GM19043 (cell line): ENCODE measurements around the gene ZNF423.

Source experiments
- ATAC-seq: cut with Tn5 transposase; IDR thresholded peaks from one replicate; pipeline ENCODE4 v1.9.1; 2021; ENCODE audit warnings: low read depth; ENCODE audit not compliant: unreplicated experiment

The ZNF423 gene

DNA sequence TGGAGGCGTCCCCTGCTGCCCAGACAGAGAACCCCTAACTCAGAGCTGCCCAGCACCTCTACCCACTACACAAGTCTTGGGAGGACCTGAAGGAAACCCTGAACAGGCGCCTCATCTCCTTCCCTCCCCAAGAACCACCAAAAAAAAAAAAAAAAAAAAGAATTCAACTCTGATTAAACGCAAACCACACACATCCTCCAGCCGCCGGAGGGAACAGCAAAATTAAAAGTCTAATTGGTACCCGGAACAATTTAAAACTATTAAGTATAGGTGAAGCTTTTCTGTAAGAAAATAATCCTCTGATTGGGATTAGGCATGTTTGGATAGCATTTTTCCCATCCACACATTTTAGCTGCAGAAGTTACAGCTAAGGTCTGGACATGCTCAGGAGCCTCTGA lies 202.7 kb downstream of the ZNF423 start:
- ATAC-seq, result no peak

DNA sequence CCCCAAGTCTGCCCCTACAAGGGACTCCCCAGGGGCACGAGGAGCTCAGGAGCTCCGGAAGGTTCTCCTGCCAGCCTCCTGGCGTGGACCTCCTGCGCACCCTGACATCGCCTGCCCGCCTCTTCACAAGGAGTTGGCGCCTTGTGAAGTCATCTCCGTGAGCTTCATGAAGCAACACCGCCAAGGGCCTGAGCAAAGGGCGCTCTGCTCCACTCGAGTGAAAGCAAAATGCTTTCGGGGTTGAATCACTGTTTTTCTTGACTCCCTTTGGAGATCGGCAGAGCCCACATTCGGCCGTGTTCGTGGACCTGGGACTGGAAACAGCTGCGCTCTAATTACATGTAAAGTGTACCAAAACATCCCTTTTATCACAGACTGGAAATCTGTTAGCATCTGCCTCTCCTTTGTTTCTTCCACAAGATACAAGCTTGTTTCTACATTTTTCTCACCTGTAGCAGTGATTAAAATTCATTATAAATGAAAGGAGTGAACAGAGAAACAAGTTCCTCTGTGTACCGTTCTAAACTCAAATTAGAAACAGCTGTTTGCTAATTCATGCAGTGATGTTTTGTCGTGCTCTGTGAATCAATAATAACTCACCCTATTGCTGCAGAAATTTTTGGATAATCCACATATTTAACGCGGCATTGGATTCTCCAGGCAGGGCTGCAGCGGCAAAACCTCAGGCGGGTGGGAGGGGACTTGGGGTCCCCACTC lies 203.3 kb downstream of the ZNF423 start:
- no peak for ATAC-seq

DNA sequence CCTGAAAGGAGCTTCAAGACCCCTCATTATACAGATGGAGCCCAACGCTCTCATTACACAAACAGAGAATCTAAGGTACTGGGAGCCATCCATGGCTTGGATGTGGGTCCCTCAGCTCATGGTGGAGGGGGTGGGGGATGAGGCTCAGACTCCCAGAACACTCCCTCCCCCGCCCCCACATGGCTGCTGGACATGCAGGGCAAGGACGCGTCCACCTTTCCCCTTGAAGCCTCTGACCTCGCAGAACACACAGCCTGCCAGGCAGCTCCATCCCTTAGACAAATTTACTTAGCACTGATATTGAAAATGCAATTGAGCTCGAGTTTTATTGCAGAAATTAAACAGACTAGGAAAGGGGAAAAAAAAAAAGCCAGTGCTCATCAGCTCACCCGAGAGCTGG lies 203.9 kb downstream of the ZNF423 start:
- ATAC-seq, result no peak

DNA sequence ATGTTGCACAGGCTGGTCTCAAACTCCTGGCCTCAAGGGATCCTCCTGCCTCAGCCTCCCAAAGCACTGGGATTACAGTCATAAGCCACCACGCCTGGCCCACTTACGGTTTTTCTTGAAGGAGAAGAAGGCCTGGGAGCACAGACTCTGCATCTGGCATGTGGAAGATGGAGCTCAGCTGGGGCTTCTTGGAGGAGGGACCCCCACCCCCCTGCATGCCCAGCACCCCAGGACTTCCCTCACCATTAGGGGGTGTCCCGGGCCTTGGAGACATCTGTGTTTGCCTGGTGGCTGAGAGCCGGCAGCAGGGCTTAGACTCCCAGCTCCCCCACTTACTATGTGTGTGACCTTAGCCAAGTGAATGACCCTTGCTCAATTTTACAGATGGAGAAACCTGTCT lies 204.7 kb downstream of the ZNF423 start:
- no peak for ATAC-seq

DNA sequence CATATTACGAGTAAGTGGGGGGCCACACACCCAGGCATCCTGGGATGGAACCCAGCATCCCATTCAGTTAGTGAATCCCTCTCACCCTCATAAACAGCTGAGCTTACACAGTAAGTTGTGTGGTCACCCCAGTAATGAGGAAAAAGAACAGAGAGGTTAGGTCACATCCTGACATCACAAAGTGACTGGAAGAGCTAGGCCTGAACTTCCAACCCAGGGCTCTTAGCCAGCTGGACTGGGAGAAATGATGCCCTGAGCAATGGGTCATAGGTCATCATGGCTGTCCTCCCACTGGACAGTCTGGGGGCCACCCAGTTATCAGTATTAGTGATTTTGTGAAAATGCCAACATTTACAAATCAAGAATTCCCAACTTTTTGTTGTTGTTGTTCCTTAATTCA lies 205.3 kb downstream of the ZNF423 start:
- no peak for ATAC-seq

DNA sequence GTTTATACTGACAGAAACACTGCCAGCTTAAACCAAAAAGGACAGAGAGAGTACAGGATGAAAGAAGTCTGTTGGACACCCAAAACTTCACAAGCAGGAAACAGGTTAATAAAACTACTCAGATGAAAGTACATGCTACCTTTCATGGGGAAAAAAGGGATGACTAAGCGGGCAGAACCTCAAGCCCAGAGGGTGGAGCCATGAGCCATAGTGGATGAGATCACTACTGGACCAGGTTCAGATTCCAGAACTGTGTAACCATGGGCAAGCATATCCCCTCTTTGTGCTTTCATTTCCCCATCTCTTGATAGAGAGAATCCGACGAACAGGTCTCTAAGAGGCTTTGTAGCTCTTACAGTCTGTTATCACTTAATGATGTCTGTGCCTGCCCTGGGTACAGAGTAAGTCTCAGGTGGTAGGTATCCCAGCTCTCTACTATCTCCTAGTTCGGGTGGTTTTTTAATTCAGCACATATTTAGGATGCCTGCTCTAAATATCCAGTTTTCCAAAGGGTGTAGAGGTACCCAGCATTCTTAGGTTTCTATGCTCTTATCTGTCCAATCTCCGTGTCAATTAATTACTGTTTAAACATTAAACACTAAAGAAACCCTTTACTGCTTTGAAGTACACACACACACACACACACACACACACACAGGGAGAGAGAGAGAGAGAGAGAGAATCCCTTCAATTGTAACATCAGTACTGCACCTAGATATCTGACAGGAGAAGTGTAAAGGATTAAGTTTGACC lies 206.7 kb downstream of the ZNF423 start:
- ATAC-seq, result no peak

DNA sequence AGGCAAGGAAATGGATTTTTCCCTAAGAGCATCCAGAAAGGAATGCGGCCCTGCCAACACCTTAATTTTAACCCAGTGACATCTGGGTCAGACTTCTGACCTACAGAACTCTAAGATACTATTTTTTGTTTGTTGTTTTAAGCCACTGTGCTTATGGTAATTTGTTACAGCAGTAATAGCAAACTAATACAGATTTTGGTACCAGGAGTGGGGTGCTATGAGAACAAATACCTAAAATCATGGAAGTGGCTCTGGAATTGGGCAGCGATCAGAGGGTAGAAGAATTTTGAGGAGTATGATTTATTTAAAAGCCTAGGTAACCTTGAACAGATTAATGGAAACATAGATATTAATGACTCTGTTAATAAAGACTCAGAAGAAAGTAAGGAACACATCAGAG lies 208.2 kb downstream of the ZNF423 start:
- no peak for ATAC-seq

DNA sequence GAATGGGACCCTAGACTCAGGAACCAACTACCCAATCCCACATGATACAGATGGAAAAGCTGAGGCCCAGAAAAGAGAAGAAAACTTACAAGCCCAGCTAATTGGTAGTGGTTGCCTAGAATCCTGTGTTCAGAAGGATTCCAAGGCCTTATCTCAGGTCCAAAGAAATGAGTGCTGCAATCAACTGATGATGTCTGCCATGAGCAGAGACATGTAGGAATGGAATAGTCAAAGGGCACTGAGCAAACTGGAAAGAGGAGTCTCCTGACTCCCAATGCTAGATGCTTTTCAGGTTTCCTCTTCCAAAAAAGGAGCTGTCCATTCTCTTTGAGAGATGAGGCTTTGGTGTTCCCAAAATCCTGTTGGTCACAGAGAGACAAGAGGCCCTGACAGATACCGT lies 210.6 kb downstream of the ZNF423 start:
- no peak for ATAC-seq

DNA sequence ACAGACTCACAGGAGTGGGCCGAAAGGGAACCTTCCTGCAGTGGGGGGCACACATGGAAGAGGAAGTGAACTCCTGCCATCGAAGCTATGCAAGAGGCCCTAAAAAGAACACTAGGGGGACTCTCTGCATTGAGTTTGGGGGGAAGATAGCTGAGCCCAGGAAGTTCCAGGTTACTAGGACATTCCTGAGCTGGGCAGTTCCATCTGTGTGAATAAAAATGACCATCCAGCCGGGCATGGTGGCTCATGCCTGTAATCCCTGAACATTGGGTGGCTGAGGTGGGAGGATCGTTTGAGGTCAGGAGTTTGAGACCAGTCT lies 211.8 kb downstream of the ZNF423 start:
- ATAC-seq, result no peak

DNA sequence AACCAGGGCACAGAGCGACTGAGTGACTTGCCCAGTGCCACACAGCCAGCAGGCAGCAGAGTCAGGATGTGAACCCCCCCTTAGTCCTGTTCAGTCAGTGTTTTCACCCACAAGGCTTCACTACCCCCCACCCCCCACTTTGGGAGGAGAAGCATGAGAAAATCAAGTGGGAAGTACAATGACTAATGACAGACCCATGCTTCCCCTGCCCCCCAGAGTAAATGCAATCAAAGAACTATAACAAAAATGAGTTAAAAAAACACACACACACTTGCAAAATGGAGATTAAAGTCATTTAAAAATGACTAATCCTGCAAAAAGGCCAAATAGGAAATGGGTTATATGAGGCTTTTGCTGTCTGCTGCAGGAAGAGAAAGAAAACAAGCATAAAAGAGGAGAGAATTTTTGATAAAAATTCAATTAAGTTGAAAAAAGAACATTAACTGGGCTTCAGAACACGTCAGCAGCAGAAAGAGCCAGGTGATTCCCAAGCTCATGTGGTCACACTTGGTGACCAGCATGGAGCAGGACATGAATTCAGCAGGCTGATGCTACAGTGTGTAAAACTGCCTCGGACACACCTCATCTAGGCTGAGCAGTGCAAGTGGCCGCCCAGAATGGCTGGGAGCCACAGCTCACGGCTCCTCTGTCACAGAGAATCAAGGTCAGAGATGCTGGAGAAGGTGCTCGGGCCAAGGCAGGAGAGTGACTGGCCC lies 212.3 kb downstream of the ZNF423 start:
- no peak for ATAC-seq

DNA sequence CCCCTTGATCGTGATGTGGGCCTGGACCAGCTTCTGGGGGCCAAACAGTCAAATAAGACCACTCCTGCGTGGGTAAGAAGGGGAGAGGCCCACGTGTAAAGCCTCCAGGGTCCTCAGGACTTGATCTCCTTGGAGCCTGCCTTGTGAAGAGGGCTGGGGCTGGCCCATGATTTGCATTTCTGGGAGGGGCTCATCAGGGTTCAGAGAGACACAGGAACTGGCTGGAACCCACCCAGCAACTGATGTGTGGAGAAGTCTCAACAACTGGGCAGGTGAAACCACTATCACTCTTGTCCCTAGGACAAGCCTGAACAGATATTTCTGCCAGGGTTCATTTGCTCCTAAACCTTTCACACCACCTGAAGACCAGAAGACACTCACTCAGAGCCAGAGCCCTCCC lies 214.7 kb downstream of the ZNF423 start:
- no peak for ATAC-seq

DNA sequence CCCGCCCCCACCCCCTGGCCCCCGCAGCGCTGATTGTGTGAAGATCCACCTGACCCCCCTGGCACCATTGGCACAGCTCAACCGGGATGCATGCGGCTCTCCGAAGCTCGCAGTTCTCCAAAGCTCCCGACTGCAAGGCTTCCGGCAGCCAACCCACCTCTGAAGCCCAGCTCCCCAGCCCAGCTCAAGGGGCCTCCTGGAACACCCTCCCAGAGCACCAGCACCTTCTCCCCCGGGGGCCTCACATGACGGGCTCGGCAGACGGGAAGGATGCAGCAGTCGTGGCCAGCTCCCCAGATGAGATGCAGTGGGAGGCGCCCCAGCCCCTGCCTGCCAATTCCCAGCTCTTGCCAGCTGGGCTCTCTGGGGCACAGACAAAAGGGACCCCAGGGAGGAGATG lies 215.3 kb downstream of the ZNF423 start:
- no peak for ATAC-seq

DNA sequence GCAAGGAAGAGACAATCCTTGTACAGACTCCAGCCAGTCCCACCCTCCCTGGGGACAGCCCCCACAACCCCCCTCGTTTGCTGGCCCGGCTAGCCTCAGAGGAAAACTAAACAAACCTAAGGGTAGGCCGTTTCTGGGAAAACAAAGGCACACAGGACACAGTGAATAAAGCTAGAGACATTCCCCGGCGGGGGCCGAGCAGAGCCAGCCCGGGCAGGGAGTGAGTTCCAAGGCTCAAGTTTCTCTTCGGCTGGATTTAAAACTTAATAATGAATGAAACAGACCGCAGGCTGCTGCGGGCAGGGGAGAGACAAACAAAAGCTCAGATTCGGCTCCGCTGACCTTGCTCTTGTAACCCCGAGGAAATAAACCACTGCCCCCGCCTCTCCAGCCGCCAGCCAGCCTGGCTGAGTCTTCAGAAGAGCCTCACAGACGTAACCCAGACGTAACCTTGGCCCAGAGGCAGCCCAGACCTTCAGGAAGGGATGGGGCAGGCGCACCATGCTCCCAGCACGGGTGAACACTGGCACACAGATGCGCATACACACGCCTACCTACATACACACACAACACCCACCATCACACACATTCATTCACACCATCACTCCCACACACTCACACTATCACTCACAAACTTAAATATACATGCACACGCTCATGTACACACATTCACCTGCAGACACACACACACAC lies 216.0 kb downstream of the ZNF423 start:
- no peak for ATAC-seq

DNA sequence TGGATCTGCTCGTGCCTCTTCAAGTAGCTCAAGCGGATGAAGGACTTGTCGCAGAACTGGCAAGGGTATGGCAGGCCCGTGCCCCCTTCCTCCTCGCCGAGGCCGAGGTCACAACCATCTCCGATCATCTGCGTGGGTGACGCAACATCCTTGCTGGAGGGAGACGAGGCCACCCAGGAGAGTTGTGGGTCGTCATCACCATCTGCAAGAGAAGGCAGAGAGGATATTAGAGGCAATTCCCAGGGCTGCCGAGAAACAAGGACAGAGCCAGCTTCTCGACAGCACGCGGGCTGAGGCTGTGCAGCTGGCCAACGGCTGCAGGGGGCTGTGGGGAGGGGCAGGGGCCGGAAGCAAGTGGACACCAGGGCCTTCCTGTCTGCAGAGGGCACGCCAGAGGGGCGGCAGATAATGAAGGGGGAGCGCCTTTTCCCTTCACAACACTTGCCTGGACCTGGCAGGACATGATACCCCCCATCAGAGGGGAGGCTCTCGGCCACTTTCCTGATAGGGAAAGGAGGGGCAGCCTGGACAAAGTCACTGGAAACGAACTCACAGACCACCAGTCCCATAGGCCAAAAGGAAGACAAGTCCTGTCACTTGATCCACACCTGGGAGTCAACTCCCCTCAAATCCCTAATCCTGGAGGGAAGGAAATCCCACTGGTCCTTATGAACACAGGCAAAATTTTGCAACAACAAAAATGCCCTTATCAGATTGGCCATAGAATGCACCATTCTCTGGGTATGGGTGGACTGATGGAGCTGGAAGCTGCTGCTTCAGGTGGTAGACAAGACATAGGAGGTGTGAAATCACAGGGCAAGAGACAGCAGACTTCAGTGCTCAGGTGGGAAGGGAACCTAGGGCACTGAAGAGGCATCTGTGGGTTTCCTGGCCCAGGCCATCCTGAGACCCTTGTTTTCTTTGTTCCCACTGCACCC lies 217.0 kb downstream of the ZNF423 start:
- ATAC-seq, result no peak

DNA sequence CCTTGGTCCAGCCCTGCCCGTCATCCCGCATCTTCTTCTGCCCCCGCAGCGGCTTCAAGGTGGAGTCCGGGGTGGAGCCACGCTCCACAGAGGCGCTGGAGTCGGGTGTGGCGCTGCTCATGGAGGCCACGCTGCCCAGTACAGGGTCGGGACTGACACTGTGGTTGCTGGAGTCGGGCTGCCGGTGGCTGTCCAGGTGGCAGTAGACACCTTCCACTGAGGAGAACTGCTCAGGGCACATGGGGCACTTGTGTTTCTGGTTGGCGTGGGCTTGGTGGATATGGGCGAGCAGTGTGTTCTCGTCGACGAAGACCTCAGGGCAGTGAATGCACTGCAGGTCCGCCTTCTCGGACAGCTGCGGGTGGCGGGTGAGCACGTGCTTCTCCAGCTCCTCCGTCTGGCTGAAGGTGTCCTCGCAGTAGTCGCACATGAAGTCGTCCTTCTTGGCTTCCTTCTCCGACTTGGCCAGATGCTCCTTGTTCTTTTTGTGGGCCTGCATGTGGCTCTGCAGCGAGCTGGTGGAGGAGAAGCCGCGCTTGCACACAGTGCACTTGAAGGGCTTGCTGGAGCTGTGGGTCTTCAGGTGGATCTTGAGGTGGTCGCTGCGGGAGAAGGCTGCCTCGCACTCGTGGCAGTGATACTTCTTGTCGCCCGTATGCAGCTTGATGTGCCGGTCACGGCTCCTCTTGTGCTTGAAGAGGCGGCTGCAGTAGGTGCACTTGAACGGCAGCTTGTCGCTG lies 217.8 kb downstream of the ZNF423 start:
- ATAC-seq, result no peak

DNA sequence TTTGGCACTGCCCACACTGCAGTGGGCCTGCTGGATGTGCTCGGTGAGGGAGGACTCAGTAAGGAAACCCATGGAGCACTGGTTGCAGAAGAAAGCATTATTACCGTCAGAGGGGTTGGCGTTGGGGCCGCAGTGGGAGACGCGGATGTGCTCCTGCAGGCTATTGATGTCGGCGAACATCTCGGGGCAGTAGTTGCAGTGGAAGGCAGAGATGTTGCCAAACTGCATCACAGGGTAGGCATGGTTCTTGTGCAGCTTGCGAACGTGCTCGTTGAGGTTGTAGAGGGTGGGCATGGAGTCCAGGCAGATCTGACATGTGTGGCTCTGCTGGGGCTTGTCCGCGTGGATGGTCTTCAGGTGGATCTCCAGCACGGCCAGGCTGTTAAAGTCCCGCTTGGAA lies 218.4 kb downstream of the ZNF423 start:
- ATAC-seq, result no peak

DNA sequence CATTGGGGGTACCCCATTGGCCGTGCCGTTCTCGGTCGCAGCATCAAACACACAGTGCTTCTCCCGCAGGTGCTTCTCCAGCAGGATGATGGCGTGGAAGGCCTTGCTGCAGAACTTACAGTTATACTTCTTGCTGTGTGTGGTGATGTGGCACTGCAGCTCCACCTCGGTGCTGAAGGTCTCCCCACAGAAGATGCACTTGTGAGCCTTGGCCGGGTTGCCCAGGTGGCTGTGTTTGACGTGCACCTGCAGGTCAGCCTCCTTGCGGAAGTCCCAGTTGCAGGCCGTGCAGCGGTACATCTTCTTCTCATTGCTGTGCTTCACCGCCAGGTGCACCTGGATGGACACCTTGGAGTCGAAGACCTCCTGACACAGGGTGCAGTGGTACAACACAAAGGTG lies 219.3 kb downstream of the ZNF423 start:
- no peak for ATAC-seq

DNA sequence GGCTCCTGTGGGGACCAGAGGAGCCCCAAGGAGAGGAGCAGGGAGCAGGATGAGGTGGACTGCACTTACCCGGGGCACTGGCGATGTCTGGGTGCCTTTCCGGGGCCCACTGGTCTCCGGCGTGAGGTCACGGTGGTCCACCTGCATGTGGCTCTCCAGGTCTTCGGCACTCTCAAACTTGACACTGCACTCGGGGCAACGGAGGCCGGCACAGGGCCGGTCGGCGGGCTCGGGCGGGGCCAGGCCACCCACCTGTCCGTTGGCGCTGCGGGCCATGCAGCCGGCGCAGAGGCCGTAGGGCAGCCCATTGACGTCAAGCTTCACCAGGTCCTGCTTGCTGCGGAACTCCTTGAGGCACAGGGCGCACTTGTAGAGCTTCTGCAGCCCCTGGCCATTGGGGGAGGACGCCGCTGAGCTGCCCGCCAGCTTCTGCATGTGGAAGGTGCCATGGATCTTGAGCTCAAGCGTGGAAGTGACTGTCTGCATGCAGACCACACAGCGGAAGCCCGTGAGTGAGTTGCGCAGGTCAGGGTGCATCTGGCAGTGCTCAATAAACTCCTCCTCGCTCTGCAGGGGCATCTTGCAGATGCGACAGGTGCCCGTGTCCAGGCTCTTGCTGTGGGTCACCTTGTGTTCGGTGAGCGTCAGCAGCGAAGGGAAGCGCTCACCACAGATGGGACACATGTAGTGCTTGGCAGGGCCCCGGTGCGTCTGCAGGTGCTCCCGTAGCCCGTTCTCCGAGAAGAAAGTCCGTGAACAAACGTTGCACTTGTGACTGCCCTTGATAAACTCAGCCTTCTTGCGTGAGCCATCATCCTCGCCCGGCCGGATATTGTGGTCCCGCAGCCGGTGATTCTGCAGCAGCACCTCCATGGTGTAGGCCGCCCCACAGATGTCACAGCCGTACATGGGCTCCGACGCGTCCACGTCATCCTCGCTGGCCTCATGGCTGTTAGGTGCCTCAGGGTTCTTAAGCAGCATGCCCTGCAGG lies 220.0 kb downstream of the ZNF423 start:
- no peak for ATAC-seq
